ENCODE data around the gene HES7.

DNA sequence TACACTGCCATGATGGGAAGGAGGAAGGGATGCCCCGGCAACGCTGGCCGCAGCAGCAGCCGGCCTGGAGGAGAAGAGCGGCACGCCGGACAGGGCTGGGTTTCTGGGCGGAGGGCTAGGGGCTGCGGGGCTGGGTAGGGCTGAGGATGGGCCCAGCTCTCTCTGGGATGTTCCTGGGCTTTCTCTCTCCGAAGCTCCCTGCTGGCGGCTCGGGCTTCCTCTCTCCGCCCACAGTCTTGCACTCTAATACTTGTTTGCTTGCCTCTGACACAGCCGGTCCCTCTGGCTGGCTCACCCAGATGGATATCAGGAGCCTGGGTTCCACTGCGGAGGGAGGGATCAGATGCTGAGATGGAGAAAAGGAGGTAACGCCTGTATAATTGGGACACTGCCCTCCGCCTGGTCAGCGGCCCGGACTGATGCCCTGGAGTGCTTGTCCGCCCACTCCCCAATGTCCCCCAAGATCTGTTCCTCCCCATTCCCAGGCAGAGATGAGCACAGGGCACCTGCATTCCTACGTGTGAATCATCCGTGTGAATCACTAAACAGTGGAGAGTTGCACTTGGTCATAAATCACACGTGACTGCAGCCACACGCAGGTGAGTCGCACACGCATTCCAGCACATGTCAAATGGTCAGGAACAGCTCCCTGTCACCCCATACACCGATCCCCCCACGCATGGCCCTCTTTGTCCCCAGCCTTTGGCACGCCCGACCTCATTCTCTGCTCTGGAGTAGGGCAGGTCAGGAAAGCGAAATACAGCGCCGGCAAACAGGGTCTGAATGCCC, 5.7 kb downstream of the HES7 start, which contains the start of gene ALOXE3:
- TF ChIP-seq, protein P1, sequence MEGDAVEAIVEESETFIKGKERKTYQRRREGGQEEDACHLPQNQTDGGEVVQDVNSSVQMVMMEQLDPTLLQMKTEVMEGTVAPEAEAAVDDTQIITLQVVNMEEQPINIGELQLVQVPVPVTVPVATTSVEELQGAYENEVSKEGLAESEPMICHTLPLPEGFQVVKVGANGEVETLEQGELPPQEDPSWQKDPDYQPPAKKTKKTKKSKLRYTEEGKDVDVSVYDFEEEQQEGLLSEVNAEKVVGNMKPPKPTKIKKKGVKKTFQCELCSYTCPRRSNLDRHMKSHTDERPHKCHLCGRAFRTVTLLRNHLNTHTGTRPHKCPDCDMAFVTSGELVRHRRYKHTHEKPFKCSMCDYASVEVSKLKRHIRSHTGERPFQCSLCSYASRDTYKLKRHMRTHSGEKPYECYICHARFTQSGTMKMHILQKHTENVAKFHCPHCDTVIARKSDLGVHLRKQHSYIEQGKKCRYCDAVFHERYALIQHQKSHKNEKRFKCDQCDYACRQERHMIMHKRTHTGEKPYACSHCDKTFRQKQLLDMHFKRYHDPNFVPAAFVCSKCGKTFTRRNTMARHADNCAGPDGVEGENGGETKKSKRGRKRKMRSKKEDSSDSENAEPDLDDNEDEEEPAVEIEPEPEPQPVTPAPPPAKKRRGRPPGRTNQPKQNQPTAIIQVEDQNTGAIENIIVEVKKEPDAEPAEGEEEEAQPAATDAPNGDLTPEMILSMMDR (IDR thresholded peaks at IDR 0.05): no peak
- TF ChIP-seq POLR2A (IDR thresholded peaks at IDR 0.05): no peak
